ENCODE data around the gene RPL14.

DNA sequence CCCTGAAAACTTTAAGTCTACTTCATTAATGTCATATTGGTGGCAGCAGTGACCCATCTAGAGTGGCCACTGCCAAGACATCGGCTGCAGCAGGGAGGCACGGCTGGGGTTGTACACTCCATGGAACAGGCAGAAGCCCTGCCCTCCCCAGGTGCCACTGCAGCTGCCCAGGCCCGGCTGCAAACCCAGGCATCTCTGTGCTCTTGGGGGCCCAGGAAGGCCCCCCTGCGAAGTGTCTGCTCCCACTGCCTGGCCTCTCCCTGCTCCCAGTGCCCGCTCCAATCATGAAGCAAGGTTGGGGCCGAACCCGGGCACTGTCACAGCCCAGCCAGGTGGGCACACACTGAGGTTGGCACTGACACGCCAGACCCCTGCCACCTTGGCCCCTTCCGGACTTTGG is 12.1 kb upstream of the RPL14 start:
- TF ChIP-seq, protein P1, sequence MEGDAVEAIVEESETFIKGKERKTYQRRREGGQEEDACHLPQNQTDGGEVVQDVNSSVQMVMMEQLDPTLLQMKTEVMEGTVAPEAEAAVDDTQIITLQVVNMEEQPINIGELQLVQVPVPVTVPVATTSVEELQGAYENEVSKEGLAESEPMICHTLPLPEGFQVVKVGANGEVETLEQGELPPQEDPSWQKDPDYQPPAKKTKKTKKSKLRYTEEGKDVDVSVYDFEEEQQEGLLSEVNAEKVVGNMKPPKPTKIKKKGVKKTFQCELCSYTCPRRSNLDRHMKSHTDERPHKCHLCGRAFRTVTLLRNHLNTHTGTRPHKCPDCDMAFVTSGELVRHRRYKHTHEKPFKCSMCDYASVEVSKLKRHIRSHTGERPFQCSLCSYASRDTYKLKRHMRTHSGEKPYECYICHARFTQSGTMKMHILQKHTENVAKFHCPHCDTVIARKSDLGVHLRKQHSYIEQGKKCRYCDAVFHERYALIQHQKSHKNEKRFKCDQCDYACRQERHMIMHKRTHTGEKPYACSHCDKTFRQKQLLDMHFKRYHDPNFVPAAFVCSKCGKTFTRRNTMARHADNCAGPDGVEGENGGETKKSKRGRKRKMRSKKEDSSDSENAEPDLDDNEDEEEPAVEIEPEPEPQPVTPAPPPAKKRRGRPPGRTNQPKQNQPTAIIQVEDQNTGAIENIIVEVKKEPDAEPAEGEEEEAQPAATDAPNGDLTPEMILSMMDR (IDR thresholded peaks at IDR 0.05), result no peak
- TF ChIP-seq POLR2A (IDR thresholded peaks at IDR 0.05), result no peak

Measured in right lobe of liver (tissue), 4 donors.